Right ventricle myocardium superior (tissue), 1 donor: Measurements from ENCODE around the gene CATSPERZ. TPM values are rescaled to one million over a fixed set of nuclear protein-coding genes. Genes with fewer than 3 reads are reported as not detected.

Experiments
- ATAC-seq: fragments of 200-7000 bp; cut with Tn5 transposase; one replicate; pipeline ENCODE4 v1.9.1; 2020; ENCODE audit warnings: mild to moderate bottlenecking; ENCODE audit not compliant: poor library complexity
- DNase-seq: peaks from one replicate; pipeline ENCODE4 v3.0.0-alpha.2; 2020
- intact Hi-C: fragments of 100-400 bp; cut with DNase I; formaldehyde crosslinking; loops from one replicate; pipeline ENCODE4 v1.11.2; 2022
- total RNA-seq: library from RNA; stranded (reverse); fragmentation: NEBNext Ultra II Directional; extraction: Animal tissue kit (Norgen Biotek cat#: 25700); gene quantifications from one replicate; pipeline ENCODE4 v1.2.1, GENCODE V29; 2021
- donor health status: DM: no; HTN: yes; CAD: no; lungs with severe emphysema.

The CATSPERZ gene
- total RNA-seq, 1 donor from 2014 or later, result not detected

DNA sequence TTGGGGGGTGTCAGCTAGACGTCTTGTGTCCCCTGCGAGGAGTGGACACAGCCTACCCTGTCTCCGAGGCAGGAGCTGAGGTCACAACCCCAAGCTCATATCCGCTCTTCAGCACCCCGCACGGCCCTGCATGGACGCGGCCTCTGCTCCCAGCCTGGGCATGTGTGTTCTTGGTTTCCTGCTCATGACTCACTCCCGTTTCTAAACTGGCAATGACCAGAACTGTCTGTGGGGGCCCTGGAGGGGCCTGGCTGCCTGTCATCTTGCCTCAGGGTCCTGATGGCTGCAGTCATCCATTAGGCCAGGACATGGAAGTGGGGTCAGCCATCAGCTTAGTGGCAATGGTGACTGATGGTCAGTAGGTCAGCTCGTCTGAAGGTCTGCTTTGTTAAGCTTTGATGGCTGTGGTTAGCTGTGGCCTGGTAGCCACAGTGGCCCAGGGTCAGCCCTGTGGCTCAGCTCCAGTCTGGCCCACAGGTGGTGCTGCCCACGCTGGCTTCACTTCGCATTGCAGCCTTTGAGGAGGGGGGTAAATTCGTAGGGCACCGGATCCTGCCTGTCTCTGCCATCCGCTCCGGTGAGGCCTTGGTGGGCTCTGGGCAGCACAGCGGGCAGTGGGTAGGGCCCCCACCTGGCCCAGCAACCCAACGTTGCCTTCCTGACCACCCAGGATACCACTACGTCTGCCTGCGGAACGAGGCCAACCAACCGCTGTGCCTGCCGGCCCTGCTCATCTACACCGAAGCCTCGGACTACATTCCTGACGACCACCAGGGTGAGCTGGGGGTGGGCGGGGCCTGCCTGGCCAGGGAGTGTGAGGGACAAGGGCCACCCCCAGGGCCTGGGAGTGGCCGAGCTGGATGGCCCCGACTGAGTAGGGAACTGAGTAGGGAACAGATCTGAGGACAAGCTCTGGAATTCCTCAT, 36.9 kb upstream of the CATSPERZ start:
- DNase-seq (no peak), ATAC-seq (no peak)
- intact Hi-C loops, result no loop called here

DNA sequence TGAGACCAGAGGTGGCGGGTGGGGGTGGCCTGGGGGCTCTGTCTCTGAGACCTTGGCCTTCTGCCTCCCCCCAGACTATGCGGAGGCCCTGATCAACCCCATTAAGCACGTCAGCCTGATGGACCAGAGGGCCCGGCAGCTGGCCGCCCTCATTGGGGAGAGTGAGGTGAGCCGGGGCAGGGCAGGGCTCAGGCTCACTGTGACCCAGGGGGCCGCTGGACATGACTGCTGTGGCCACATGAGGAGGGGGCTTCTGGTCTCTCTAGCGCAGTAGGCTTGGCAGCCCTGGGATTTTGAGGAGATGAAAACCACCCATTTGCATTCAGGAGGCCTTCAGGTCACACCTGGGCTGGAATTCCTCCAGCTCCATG, 36.2 kb upstream of the CATSPERZ start:
- ATAC-seq (no peak), DNase-seq (no peak)
- intact Hi-C loops, result no loop called here

DNA sequence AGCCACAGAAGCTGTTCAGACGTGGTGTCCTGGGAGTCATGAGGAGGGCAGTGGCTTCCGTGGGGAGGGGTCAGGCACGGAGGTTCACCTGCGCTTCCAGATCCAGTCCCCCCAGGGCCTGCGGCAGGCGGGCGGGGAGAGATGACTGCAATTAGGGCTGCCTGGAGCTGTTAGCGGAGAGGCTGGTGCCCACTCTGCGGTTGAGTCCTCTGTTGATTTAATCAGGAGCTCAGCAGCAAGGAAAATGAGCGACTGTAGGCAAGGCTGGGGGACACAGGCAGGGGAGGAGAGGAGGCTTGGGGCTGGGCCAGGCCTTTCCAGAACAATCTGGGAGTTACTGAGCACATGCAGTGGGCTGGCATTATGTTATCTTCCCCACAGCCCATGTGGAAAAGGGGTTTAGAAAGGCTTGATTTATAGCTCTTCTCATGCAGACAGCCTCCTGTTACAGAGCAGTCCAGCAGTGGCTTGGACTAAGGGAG, 35.7 kb upstream of the CATSPERZ start:
- intact Hi-C loops, result no loop called here
- no peak for DNase-seq
- no peak for ATAC-seq

DNA sequence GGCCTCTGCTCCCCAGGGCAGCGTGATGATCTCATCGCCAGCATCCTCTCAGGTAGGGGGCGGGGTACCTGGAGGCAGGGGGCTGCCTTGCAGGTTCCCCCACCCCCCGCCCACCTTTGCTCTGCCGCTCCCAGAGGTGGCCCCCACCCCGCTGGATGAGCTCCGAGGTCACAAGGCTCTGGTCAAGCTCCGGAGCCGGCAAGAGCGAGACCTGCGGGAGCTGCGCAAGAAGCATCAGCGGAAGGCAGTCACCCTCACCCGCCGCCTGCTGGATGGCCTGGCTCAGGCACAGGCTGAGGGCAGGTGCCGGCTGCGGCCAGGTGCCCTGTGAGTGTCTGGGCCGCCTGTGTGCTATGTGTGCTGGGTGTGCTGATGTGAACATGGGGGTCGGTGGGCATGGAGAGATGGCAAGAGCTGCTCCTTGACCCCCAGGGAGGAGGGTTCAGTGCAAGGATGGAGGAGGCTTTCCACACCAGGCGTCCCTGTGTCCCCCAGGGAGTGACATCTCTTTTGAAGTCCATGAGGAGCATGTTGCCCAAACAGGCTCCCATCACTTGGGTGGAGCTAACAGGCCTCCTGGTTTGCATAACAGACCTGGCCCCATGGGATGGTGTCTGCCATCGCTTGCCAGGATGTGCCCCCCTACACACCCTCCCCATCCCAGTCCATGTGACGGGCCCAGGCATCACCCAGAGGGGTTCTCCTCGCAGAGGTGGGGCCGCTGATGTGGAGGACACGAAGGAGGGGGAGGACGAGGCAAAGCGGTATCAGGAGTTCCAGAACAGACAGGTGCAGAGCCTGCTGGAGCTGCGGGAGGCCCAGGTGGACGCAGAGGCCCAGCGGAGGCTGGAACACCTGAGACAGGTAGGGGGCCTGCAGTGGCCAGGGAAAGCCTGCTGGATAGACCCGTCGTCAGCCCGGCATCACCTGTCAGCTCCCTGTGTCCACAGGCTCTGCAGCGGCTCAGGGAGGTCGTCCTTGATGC, 34.7 kb upstream of the CATSPERZ start:
- DNase-seq, result no peak

DNA sequence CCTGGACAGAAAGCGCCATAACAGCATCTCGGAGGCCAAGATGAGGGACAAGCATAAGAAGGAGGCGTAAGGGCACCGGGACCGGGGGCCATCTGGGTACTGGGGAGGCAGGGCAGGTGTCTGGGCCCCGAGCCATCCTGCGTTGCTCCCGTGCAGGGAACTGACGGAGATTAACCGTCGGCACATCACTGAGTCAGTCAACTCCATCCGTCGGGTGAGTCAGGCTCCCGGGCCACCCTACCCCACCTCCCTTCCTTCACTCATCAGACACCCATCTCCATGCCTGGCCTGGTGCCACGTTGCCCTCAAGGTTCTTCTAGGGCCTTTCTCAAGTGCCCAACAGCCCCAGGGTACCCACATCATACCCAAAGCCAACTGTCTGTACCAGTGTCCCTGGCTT, 33.8 kb upstream of the CATSPERZ start:
- intact Hi-C loops, result no loop called here
- DNase-seq, result no peak
- ATAC-seq, result no peak

More for the DNA sequence above, 34.7 kb upstream of the CATSPERZ start:
- ATAC-seq, result no peak
- intact Hi-C loops, result no loop called here

DNA sequence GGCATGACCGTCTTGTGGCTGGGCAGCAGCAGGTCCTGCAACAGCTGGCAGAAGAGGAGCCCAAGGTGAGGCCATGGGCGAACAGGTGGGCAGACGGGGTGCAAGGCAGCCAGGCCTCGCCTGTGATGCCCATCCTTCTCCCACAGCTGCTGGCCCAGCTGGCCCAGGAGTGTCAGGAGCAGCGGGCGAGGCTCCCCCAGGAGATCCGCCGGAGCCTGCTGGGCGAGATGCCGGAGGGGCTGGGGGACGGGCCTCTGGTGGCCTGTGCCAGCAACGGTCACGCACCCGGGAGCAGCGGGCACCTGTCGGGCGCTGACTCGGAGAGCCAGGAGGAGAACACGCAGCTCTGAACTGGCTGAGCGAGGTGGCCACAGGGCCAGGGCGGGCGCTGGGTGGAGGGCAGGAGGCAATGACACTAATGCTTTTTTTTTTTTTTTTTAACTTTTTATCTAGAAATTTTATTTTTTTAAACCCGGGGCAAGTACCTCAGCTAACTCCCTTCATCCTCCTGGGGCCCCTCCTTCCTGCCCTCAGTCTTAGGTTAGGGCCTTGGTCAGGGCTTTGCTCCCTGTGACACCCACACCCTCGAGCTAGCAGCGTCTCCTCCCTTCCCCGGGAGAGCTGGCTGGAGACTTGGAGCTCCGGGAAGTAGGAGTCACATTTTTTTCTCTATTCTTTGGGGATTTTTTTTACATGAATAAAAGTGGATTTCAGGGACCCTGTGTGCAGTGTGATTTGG, 32.8 kb upstream of the CATSPERZ start:
- intact Hi-C loops, result no loop called here
- DNase-seq (no peak), ATAC-seq (no peak)

DNA sequence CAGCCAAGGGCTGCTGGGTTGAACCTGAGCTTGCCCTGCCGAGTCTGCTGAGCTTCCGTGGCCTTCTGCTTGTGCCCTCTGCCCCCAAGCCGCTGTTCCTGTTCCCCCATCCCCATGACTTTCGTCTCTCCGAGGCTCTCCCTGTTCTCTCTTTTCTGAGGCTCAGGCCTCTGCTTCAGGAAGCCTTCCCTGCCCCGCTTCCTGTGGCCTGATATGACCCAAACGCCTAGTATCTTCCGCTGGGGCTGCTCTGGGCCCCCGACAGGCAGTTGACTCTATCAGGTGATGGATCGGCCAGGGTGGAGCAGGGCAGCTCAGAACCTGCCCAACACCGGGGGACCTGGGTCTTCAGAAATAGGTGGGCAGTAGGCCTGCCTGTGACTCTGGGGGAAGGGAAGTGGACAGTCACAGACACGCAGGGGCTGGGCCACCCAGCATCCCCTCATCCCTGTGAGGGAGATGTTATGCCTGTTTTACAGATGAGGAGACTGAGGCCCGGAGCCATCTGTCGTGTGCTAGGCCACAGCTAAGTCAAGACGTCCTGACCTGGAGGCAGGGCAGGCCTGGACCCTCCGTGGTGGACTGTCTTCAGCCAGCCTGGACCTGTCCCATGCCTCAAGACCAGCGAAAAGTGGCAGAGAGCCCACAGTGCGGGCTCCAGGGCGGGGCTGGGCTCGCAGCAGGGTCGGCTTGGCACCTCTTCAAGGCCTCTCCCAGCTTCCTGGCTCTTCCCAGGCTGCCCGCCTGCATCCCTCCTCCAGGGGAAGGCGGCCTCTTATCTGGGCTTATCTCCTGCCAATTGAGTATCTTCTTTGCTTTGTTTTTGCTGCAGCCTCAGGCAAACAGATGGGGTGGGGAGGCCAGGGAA, 31.9 kb upstream of the CATSPERZ start:
- ATAC-seq (no peak), DNase-seq (peak; percentile 81)
- intact Hi-C loops, result no loop called here

DNA sequence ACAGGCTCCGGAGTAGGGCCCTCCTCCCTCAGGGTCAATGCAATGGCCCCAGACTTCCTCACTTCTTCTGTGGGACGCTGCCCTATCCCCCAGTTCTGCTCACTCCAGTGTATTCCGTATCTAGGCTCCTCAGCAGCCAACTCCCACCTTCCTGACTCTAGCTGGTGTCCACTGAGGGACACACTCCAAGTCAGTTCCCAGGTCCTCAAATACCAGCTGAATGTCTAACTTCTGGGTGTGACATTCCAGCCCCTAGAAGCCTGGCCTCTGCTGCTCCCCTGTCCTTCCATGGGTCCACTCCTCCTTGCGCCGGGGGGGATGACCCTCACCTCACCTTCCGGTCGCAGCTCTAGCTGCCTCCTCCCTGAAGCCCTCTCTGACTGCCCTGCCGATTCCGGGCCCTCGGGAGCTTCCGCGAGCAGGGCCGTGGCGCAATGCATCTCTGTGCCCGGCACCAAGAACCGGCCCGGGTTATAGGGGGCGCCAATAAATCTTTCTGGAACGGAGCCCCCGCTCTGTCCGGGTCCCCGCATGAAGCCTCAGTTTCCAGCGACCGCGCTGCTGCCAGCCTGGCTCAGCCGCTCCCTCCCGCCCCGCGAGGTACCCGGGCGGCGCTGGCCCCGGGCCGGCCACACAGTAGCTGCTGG, 31.1 kb upstream of the CATSPERZ start:
- DNase-seq, result peak; percentile 82
- ATAC-seq, result peak; percentile 24
- intact Hi-C loops, result no loop called here

DNA sequence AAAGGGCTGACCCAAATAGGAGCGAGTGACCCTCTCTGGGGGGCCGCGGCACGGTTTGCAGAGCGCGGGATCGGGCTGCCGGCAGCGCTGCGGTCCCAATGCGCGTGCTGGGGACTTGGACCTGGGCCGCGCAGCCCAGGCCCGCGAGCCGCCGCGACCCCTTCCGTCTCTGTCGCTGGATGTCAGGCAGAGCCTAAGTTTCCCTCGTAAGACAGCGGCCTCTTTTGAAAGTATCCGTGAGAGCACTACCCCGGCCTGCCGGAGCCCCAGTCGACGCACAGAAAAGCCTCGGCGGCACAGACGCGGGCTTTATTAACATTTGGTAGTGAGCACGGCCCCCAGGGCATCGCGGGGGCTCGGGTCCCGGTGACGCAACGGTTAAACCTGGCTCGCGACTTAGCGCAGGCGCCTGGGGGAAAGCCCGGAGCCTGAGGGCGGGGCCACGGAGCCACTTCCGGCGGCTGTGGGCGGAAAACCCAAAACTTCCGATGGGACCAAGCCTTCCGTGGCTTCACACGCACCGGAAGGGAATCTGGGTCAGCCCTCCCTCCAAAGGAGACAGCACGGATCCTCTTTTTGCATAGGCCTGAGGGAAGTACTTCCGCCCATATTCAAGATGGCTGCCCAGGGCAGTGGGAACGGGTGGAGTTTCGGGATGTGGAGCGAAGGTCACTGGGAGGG, 30.5 kb upstream of the CATSPERZ start:
- intact Hi-C loops, result loop anchor here (2.0 kb wide), 1 partner anchor 15 kb away; the partner anchor contains the start of genes BAD and GPR137
- ATAC-seq, result peak; percentile 83

DNA sequence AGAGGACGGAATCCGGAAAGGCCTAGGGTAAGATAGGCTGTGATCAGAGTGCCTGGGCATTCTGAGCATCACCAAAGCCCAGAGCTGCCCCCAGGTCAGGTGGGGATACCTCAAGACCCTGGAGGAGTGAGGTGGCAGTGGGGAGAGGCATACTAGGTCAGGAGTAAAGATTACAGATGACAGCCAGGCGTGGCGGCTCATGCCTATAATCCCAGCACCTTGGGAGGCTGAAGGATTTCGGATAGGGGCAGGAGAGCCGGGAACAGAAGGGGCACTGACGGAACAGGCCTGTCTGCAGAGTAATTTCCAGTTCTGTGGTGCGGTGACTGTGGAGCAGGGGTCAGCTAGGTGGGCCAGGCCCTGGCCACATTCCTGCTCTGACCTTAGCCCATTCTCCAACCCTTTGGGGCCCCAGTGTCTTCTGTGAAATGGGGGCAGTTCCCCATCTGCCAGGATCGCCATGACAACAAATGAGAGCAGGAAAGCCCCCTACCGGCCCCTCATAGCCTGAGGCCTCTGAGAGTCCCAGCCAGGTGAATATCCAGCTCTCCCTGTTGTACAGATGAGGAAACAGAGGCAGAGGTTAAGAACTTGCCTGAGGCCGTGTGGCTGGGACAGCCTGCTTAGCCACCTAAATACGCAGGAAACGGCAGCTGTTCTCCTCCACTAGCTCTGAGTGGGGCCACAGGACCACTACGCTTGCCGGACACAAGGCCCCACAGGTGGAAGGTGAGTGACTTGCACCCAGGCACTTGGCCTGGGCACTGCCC, 24.9 kb upstream of the CATSPERZ start:
- intact Hi-C loops, result no loop called here
- no peak for DNase-seq
- ATAC-seq, result no peak

More for the DNA sequence above, 30.5 kb upstream of the CATSPERZ start:
- peak; percentile 98 for DNase-seq

DNA sequence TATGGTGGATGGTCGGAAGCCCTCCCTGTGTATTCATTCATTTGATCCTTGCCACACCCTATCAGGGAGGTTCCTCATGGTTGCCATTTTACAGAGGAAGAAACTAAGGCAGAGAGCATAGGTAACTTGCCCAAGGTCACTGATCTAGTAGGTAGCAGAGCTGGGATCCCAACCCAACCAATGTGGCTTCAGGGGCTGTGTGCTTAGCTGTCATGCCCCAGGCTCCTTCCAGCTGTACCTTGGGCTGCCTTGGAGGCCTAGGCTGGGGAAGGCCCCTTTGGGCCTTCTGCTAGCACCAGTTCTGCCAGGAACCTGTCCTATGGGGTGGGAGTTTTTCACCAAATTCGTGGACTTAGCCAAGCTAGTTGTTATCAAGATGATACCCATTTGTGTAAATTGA, 24.3 kb upstream of the CATSPERZ start:
- ATAC-seq (no peak), DNase-seq (no peak)
- intact Hi-C loops, result no loop called here

DNA sequence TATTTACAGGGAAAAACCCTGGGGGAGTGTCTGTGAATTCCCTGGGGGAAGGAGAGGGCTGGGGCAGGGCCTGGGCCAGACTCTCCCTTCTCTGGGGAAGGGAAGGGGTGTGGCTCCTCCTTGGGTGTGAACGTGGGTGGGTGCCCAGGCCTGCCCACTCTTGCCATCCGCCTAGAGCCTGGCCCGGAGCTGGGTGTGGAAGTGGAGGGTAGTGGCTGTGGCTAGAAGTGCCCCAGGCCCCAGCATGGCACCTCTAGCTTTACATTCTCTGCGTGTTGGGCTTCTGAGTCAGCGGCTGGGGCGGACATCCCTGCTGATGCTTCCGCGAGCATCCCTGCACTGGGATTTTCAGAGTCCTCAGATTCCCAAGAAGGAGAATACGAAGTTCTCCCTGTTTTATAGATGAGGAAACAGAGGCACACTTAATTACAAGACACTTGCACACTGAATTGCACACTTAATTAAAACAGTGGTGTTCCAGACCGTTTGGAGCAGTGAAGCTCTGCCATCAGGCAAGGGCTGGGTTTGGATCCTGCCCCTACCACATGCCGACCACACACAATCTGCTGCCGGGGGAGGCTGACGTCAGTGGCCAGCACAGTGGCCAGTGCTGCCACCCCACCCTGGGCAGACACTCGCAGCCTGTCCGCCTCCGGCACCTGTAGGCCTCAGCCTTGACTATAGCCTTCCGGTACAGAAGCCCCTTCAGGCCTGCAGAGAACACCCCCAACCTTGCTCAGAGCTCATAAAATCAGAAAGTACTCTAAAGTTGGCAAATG, 23.3 kb upstream of the CATSPERZ start:
- ATAC-seq, result no peak
- DNase-seq, result no peak

DNA sequence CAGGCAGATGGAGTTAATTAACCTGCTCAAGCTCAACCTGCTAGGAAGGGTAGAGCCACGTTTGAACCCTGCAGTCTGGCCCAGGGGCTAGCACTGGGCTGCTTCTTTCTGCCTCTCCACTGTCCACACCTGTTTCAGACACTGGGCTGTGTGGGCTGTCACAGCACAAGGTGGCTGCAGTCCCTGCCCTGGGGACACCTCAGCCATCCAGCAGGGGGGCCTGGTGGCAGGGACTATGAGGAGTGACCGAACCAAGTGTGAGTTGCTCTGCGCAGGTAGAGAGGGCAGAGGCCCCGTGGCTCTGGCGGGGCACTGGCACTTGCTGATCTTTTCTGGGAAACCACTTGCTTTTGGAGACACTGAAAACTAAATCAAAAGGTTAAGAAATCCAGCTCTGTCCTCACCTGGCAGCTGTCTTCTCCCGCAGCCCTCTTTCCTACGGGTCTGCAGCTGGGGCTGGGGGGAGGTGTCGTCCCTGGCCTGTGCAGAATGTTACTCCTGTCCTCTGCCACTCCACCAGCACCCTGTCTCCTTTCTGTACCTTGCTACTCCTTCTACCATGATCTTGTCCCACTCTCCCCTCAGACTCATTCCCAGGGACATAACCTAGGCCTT, 21.5 kb upstream of the CATSPERZ start:
- ATAC-seq, result no peak
- intact Hi-C loops, result no loop called here
- DNase-seq, result no peak

More for the DNA sequence above, 23.3 kb upstream of the CATSPERZ start:
- intact Hi-C loops, result no loop called here

DNA sequence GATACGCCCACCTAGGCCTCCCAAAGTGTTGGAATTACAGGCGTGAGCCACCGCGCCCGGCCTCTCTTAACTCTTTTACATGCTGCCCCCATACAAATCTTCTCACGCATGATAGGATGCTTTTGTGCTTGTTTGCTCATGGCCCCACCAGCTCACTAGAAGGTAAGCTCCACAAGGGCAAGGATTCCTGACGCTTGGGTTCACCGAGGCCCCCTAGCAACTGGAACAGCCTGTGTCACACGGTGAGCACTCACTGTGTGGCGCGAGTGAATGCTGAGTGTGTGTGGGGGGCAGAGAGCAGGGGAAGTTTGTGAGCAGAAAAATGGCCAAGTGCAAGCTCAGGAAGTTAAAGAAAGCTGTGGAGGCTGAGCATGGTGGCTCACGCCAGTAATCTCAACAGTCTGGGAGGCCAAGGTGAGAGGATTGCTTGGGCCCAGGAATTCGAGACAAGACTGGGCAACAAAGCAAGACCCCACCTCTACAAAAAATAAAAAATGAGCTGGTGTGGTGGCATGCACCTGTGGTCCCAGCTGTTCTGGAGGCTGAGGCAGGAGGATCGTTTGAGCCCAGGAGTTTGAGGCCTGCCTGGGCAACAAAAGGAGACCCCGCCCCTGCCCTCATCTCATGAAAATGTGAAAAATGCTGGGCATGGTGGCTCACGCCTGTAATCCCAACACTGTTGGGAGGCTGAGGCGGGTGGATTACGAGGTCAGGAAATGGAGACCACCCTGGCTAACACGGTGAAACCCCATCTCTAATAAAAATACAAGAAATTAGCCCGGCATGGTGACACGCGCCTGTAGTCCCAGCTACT, 18.0 kb upstream of the CATSPERZ start:
- no peak for DNase-seq
- intact Hi-C loops, result no loop called here
- no peak for ATAC-seq
